NOMO-1 treated with dmso at 0.1 percent for 144 hours (cell line): ENCODE results near the gene ARHGEF25.
"Not testable (repeated sequence)": the region's sequence is repeated elsewhere in the genome, so short reads cannot be mapped to it uniquely, and the experiment has no call there.

Experiments
- DNase-seq: peaks from one replicate; lab custom pipeline; 2025; ENCODE audit not compliant: unreplicated experiment; lab: John Stamatoyannopoulos, UW

Gene ARHGEF25

DNA sequence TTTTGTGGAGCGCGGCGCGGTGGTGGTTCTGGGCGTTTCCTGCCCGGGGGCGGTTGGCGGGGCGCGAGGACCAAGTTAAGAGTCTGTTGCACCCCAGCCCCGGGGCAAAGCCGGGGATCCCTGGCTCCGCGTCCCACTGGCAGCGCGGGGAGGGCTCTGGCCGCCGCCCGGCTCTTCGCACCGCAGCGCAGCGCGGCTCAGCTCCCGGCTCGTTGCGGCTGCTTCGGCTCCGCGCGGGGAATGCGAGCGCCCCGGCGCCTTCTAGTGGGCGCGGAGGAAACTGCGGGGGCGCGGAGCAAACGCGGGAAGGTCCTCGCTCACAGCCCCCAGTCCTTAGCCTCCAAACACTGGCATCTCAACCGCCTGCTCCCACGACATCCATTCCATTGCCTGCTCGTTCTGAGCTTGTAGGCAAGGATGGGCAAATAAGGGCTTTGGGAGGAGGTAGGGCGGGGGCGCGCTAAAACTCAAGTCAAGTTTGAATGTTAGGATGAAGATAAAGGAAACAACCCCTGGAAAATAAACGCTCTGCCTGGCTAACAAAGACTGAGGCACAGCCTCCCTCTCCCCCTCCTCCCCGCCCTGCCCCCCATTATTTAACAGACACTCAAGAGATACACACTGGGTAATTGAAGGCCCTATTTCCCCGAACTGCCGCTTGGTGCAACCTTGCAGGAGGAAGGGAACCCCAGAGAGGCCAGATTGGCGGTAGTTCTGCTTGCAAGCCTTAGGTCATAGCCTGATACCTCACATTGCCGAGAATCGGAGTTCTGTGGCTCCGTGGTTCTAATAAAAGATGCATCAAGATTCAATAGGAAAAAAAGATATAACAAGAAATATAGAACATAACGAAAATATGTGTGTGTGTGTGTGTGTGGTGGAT, 22.0 kb downstream of the ARHGEF25 start, which contains the start of gene B4GALNT1:
TSS of gene B4GALNT1 (minus strand) at position 244 of the 883 bp plus-strand sequence. CDS start 1,069 bp downstream, outside the sequence.
- DNase-seq, result peak; percentile 57

DNA sequence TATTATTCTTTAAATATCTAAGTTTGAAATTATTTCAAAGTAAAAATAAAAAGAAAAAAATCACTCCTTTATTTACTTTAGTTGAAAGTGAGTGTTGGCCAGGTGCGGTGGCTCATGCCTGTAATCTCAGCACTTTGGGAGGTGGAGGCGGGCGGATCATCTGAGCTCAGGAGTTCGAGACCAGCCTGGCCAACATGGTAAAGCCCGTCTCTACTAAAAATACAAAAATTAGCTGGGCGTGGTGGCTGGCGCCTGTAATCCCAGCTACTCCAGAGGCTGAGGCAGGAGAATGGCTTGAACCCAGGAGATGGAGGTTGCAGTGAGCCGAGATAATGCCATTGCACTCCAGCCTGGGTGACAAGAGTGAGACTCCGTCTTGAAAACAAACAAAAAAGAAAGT, 25.5 kb downstream of the ARHGEF25 start:
- not testable (repeated sequence) for DNase-seq

DNA sequence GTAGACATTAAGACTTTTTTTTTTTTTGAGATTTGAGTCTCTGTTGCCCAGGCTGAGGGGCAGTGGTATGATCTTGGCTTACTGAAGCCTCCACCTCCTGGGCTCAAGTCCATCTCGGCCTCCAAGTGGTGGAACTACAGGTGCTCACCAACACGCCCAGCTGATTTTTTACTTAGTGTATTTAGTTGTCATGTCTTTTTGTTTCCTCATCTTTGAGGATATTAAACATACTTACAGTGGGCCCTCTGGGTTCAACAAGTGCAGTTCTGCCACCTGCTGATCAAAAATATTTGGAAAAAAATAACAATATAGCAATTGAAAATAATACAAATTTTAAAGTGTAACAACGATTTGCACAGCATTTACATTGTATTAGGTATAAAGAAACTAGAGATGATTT, 26.1 kb downstream of the ARHGEF25 start:
- no peak for DNase-seq

DNA sequence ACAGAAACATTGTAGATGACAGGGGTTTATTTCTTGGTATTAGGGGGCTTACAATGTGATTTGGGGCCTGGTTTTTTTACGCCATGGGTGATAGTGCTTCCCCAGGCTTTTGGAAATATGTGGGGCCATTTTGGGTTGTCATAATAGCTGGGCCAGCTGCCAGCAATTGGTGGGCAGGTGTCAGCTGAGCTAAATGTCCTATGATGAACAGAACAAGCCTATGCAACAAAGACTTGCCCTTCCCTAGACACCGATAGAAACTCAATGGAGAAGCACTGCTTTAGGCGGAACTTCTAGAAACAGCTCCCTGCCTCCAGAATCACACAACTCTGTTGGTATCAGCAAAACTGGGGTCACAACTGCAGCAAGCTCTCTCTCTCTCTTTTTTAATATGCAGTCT, 26.9 kb downstream of the ARHGEF25 start:
- no peak for DNase-seq

DNA sequence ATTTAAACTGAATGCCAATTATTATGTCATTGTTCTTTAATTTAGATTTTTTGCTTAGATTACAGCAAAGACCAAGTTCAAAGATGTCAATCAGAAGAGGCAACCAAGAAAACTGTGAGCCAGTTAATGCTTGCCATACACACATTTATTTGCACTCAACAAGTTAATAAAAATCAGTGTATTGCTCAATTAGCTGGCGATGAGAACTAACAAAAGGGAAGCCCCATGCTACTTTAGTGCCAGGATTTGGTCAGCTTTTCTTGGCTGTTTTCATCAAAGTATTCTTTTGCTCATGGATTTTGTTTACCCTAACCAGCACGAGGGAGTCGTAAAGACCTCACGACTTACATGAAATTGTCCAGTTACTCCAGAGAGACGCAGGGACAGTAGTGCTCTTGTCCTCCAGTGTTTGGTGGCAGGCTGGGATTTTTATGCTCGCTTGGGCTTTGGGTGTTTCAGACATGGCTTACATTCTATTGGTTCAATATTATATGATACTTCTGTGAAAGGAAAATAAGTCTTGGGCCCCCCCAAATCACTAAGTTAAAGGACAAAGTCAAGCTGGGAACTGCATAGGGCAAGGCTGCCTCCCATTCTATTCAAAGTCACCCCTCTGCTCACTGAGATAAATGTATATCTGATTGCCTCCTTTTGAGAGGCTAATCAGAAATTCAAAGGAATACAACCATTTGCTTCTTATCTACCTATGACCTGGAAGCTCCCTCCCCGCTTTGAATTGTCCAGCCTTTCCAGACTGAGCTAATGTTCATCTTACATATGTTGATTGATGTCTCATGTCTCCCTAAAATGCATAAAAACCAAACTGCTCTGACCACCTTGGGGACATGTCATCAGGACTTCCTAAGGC, 29.2 kb downstream of the ARHGEF25 start:
- no peak for DNase-seq

DNA sequence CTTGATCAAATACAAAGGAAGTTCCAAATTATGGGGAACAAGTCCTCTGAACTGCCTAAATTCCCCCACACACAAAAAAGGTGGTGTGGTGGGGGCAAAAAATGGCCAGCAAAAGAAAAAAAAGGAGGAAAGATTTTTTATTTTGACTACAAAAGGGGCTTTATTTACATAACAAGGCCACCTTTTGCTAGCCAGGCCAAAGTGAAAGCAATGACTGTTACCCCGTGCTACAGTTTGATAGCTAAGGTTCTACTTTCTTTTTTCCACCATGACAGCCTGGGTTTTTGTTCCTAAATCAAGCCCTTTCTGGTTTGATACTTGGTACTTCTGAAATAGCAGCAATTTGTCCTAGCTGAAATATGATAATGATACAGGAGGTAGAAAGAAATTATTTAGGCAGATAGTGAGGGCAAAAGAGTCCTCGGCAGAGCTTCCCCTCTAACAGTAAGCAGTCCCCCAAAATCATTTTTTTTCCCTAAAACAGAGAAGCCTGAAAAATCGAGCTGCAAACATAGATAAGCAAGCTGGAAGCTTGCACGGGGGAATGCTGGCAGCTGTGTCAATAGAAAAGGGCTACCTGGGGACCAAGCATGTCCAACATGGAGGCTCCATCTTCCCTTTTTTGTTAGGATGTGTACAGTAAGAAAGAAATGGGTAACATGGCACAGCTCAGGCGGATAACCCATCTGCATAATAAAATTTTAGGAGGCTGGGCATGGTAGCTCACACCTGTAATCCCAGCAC, 30.6 kb downstream of the ARHGEF25 start:
- DNase-seq, result no peak

DNA sequence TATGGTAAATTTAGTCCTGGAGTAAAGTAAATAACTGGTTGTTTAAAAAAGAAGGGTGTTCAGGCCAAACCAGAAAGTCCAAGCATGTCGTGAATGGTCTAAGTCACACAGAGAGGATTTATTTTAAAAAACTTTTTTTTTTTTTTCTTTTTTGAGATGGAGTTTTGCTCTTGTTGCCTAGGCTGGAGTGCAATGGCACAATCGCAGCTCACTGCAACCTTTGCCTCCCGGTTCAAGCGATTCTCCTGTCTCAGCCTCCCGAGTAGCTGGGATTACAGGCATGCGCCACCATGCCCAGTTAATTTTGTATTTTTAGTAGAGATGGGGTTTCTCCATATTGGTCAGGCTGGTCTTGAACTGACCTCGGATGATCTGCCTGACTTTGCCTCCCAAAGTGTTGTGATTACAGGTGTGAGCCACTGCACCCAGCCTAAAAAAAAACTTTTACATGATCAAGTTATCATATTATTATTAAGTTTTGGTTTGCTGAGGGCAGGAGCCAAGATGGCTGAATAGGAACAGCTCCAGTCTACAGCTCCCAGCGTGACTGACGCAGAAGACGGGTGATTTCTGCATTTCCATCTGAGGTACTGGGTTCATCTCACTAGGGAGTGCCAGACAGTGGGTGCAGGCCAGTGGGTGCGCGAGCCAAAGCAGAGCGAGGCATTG, 34.9 kb downstream of the ARHGEF25 start:
- not testable (repeated sequence) for DNase-seq

DNA sequence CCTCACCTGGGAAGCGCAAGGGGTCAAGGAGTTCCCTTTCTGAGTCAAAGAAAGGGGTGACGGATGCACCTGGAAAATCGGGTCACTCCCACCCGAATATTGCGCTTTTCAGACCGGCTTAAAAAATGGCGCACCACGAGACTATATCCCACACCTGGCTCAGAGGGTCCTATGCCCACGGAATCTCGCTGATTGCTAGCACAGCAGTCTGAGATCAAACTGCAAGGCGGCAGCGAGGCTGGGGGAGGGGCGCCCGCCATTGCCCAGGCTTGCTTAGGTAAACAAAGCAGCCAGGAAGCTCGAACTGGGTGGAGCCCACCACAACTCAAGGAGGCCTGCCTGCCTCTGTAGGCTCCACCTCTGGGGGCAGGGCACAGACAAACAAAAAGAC, 35.4 kb downstream of the ARHGEF25 start:
- not testable (repeated sequence) for DNase-seq

DNA sequence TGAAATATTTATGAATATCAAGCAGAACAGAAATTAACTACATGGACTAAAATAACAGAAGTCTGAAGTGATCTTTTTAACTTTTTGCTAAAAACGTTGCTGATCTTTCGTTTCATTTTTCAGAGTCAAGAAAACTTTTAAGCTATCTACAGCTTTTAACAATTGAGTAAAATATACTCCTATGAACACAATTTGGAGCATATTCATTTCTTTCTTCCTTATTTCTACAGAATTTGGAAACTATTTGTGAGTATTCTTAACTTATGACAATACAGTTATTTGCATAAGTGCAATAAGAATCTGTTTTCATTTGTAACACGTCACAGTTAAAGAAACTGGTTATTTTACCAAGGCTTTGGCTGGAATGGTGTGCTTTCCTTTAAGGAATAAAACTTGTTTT, 42.8 kb downstream of the ARHGEF25 start:
- no peak for DNase-seq

DNA sequence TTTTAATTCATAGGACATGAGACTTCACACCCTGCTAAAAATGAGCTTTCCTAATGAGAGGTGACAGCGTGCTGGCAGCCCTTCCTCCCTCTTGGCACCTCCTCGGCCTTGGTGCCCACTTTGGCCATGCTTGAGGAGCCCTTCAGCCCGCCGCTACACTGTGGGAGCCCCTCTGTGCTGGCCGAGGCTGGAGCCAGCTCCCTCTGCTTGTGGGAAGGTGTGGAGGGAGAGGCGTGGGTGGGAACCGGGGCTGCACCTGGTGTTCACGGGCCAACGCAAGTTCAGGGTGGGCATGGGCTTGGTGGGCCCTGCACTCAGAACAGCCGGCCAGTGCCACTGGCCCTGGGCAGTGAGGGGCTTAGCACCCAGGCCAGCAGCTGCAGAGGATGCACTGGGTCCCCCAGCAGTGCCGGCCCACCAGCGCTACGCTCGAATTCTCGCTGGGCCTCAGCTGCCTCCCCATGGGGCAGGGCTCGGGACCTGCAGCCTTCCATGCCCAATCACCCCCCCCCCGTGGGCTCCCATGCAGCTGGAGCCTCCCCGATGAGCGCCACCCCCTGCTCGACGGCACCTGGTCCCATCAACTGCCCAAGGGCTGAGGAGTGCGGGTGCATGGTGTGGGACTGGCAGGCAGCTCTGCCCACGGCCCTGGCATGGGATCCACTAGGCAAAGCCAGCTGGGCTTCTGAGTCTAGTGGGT, 44.5 kb downstream of the ARHGEF25 start:
- DNase-seq, result no peak

DNA sequence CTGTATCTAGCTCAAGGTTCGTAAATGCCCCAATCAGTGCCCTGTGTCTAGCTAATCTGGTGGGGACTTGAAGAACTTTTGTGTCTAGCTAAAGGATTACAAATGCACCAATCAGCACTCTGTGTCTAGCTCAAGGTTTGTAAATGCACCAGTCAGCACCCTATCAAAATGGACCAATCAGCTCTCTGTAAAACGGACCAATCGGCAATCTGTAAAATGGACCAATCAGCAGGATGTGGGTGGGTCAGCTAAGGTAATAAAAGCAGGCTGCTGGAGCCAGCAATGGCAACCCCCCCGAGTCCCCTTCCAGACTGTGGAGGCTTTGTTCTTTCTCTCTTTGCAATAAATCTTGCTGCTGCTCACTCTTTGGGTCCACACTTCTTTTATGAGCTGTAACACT, 45.2 kb downstream of the ARHGEF25 start:
- DNase-seq, result not testable (repeated sequence)

DNA sequence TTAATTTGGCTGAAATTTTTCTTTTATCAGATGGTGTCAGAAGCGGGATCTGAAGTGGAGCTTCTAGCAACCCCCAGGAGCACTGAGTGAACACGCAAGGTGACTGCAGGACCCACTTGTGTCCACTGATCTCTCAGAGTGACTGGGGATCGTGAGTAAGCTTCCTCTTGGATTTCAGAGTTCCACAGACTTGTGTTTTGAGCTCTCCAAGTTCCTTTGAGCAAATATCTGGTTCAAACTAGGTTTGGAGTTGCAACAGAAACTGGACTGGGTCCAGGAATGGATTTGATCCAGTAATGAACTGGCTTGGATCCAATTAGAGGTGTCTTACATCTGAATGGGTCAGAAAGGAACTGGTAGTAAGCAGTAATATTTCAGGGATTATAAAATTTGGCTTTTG, 46.5 kb downstream of the ARHGEF25 start:
- DNase-seq, result no peak

DNA sequence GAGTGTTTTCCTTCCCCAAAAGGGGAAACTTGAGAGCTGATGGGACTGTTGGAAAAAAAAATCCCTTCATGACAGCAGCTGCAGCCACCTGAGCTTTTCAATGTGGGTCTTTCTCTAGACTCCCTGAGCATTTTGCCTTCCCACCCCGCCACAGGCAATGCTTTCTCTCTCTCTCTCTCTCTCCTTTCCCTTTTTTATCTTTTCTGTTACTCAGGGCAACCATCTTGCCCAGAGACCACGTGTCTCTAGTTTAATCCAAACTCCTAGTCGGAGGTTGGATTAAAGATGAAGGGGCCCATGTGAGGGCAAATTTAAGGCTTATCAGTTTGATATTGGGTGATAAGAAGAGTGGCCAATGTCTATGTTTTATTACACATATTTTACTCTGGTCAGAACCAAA, 47.7 kb downstream of the ARHGEF25 start:
- no peak for DNase-seq

DNA sequence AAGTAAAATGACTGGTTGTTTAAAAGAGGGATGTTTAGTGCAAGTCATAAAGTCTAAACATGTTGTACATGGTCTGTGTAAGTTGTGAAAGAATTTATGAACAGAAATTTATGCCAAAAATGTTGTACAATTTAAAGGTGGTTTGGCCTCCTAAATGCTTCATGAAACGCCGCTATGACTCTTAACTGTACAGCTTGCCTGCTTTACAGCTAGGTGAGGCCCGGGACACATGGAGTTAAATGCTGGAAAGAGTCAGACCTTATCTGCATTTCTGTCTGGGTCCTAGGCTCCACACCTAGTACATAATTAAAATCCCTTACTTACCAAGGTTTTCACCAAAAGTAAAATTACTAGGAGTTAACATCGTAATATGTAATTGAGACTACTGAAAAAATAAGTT, 50.1 kb downstream of the ARHGEF25 start:
- no peak for DNase-seq

DNA sequence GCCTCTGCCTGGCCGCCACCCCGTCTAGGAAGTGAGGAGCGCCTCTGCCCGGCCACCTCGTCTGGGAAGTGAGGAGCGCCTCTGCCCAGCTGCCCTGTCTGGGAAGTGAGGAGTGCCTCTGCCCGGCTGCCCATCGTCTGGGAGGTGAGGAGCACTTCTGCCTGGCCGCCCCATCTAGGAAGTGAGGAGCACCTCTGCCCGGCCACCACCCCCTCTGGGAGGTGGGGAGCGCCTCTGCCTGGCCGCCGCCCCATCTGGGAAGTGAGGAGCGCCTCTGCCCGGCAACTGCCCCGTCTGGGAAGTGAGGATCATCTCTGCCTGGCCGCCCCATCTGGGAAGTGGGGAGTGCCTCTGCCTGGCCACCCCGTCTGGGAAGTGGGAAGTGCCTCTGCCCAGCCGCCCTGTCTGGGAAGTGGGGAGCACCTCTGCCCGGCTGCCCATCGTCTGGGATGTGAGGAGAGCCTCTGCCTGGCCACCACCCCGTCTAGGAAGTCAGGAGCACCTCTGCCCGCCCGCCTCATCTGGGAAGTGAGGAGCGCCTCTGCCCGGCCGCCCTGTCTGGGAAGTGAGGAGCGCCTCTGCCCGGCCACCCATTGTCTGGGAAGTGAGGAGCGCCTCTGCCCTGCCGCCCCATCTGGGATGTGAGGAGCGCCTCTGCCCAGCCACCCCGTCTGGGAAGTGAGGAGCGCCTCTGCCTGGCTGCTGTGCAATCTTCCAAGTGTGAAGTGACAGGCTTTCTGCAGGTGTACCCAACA, 54.0 kb downstream of the ARHGEF25 start:
- DNase-seq, result not testable (repeated sequence)
